Measurements from ENCODE around the gene ZG16B.

The ZG16B gene

GRCh38 chr16:2784358-2785100, 45.6 kb upstream of the ZG16B start:
- peak overlapping the region; percentile 73 for H3K23ac ChIP-seq (ENCODE audit: low read depth, low read length, poor library complexity)
- H3K27ac ChIP-seq (replicated peaks; ENCODE audit: low read length) = no peak overlapping the region
- peak overlapping the region; percentile 56 for H3K14ac ChIP-seq (ENCODE audit: low read length)
- H2BK5ac ChIP-seq (ENCODE audit: low read length) = peak overlapping the region; percentile 70
- peak overlapping the region; percentile 89 for H2BK15ac ChIP-seq (ENCODE audit: low read length)
- H3K79me1 ChIP-seq (ENCODE audit: low read depth, low read length) = no peaks in the 10 kb centered on the region
- no peak for DNase-seq (ENCODE audit: low spot score)
- no peak overlapping the region for H2BK12ac ChIP-seq (ENCODE audit: low read length)
- peak overlapping the region; percentile 48 for H3K18ac ChIP-seq (ENCODE audit: low read length)
- no peak overlapping the region for H3K4me2 ChIP-seq (ENCODE audit: insufficient read depth, low read length, poor library complexity, severe bottlenecking)
- H3K36me3 ChIP-seq (replicated peaks in 1 of 2; ENCODE audit: control insufficient read depth in 2 of 2, insufficient read depth in 2 of 2, low read length in 2 of 2) = no peaks in the 10 kb centered on the region
- H3K9me3 ChIP-seq (replicated peaks in 1 of 2; ENCODE audit: control insufficient read depth in 2 of 2, insufficient read depth in 1 of 2, low read depth in 1 of 2, low read length in 2 of 2) = no peaks in the 10 kb centered on the region
- peak overlapping the region; percentile 90 for H2AK5ac ChIP-seq (ENCODE audit: low read depth, low read length)
- H4K8ac ChIP-seq (ENCODE audit: low read depth, low read length) = no peak overlapping the region
- no peak overlapping the region for H3K4ac ChIP-seq (ENCODE audit: low read length)
- no peak overlapping the region for H3K4me3 ChIP-seq (ENCODE audit: low read length in 2 of 2)
- no peak overlapping the region for H4K91ac ChIP-seq (ENCODE audit: low read depth, low read length, poor library complexity)
- no peak overlapping the region for H2AFZ ChIP-seq (ENCODE audit: low read length)
- no CpG with 5 or more reads among the region's 15 CpGs for WGBS, 2 donors (ENCODE audit: extremely low coverage in 2 of 2, insufficient read length in 2 of 2, insufficient replicate concordance in 1 of 2)
- no peak overlapping the region for H3K9ac ChIP-seq (ENCODE audit: low read depth, low read length, poor library complexity)
- H3K27me3 ChIP-seq (ENCODE audit: control insufficient read depth in 3 of 3, insufficient read depth in 3 of 3, low read depth in 1 of 3, low read length in 3 of 3) = peaks cover 0 to 8% (median 0%) of the 10 kb centered on the region in 3 experiments
- peaks cover 4 to 8% of the 10 kb centered on the region in 2 donors for H3K4me1 ChIP-seq (ENCODE audit: control insufficient read depth in 2 of 2, insufficient read depth in 1 of 2, low read depth in 1 of 2, low read length in 2 of 2)
- H2BK120ac ChIP-seq (ENCODE audit: low read depth, low read length) = no peak overlapping the region

- Histone ChIP-seq H2AFZ (ENCODE audit: low read length) (no peak overlapping the region), H3K4me1 (ENCODE audit: control insufficient read depth in 2 of 2, insufficient read depth in 1 of 2, low read depth in 1 of 2, low read length in 2 of 2) (peaks cover 4 to 10% of the 10 kb centered on the region in 2 donors), H3K9me3 (replicated peaks in 1 of 2; ENCODE audit: control insufficient read depth in 2 of 2, insufficient read depth in 1 of 2, low read depth in 1 of 2, low read length in 2 of 2) (no peaks in the 10 kb centered on the region), H2BK120ac (ENCODE audit: low read depth, low read length) (no peak overlapping the region), H2AK5ac (ENCODE audit: low read depth, low read length) (peak overlapping the region; percentile 99), H3K79me1 (ENCODE audit: low read depth, low read length) (no peaks in the 10 kb centered on the region), H3K27ac (replicated peaks; ENCODE audit: low read length) (no peak overlapping the region), H2BK5ac (ENCODE audit: low read length) (peak overlapping the region; percentile 70), H3K4me2 (ENCODE audit: insufficient read depth, low read length, poor library complexity, severe bottlenecking) (no peak overlapping the region), H3K4ac (ENCODE audit: low read length) (no peak overlapping the region), H3K4me3 (ENCODE audit: low read length in 2 of 2) (no peak overlapping the region), H4K8ac (ENCODE audit: low read depth, low read length) (no peak overlapping the region), H3K23ac (ENCODE audit: low read depth, low read length, poor library complexity) (peak overlapping the region; percentile 73), H3K18ac (ENCODE audit: low read length) (peak overlapping the region; percentile 48), H3K36me3 (replicated peaks in 1 of 2; ENCODE audit: control insufficient read depth in 2 of 2, insufficient read depth in 2 of 2, low read length in 2 of 2) (no peaks in the 10 kb centered on the region), H3K27me3 (ENCODE audit: control insufficient read depth in 3 of 3, insufficient read depth in 3 of 3, low read depth in 1 of 3, low read length in 3 of 3) (peaks cover 0 to 8% (median 0%) of the 10 kb centered on the region in 3 experiments), H2BK12ac (ENCODE audit: low read length) (peak overlapping the region; percentile 41), H3K14ac (ENCODE audit: low read length) (peak overlapping the region; percentile 21), H3K9ac (ENCODE audit: low read depth, low read length, poor library complexity) (no peak overlapping the region), H2BK15ac (ENCODE audit: low read length) (peak overlapping the region; percentile 89), H4K91ac (ENCODE audit: low read depth, low read length, poor library complexity) (no peak overlapping the region)
- no CpG with 5 or more reads among the region's 79 CpGs for WGBS, 2 donors (ENCODE audit: extremely low coverage in 2 of 2, insufficient read length in 2 of 2, insufficient replicate concordance in 1 of 2)
- no peak for DNase-seq (ENCODE audit: low spot score)
These were observed 44.8 kb upstream of the ZG16B start for GRCh38 chr16:2785101-2785991.

GRCh38 chr16:2786061-2786825, 43.9 kb upstream of the ZG16B start:
- Histone ChIP-seq H2BK15ac (ENCODE audit: low read length) (peak overlapping the region; percentile 93), H3K9me3 (replicated peaks in 1 of 2; ENCODE audit: control insufficient read depth in 2 of 2, insufficient read depth in 1 of 2, low read depth in 1 of 2, low read length in 2 of 2) (no peaks in the 10 kb centered on the region), H3K36me3 (replicated peaks in 1 of 2; ENCODE audit: control insufficient read depth in 2 of 2, insufficient read depth in 2 of 2, low read length in 2 of 2) (no peaks in the 10 kb centered on the region), H2AK5ac (ENCODE audit: low read depth, low read length) (peak overlapping the region; percentile 99), H2BK120ac (ENCODE audit: low read depth, low read length) (no peak overlapping the region), H2BK12ac (ENCODE audit: low read length) (peak overlapping the region; percentile 94), H3K23ac (ENCODE audit: low read depth, low read length, poor library complexity) (no peak overlapping the region), H3K18ac (ENCODE audit: low read length) (peak overlapping the region; percentile 76), H3K27ac (replicated peaks; ENCODE audit: low read length) (no peak overlapping the region), H2BK5ac (ENCODE audit: low read length) (peak overlapping the region; percentile 70), H3K79me1 (ENCODE audit: low read depth, low read length) (no peaks in the 10 kb centered on the region), H3K14ac (ENCODE audit: low read length) (peak overlapping the region; percentile 97), H3K4ac (ENCODE audit: low read length) (peak overlapping the region; percentile 23), H4K8ac (ENCODE audit: low read depth, low read length) (no peak overlapping the region), H3K9ac (ENCODE audit: low read depth, low read length, poor library complexity) (peak overlapping the region; percentile 60), H4K91ac (ENCODE audit: low read depth, low read length, poor library complexity) (no peak overlapping the region), H3K4me2 (ENCODE audit: insufficient read depth, low read length, poor library complexity, severe bottlenecking) (no peak overlapping the region), H3K4me1 (ENCODE audit: control insufficient read depth in 2 of 2, insufficient read depth in 1 of 2, low read depth in 1 of 2, low read length in 2 of 2) (peaks cover 4 to 10% of the 10 kb centered on the region in 2 donors), H2AFZ (ENCODE audit: low read length) (no peak overlapping the region), H3K27me3 (ENCODE audit: control insufficient read depth in 3 of 3, insufficient read depth in 3 of 3, low read depth in 1 of 3, low read length in 3 of 3) (peaks cover 0 to 10% (median 0%) of the 10 kb centered on the region in 3 experiments), H3K4me3 (ENCODE audit: low read length in 2 of 2) (no peak overlapping the region)
- no peak for DNase-seq (ENCODE audit: low spot score)
- WGBS, 2 donors (ENCODE audit: extremely low coverage in 2 of 2, insufficient read length in 2 of 2, insufficient replicate concordance in 1 of 2) = no CpG with 5 or more reads among the region's 15 CpGs
